Liver (tissue), 3 donors: Measurements from ENCODE around the gene DSCAM.

Source experiments
- CTCF ChIP-seq: fragments of 150-350 bp; IDR thresholded peaks from 2 replicates; pipeline ENCODE4 v1.5.1; 2017; ENCODE audit warnings: improper control_type of control experiment, low read depth, low read length; ENCODE audit not compliant: missing input control
- EGR1 ChIP-seq, 2 donors: IDR thresholded peaks; 2 replicates each; pipeline ENCODE4 v1.6.1; 2016 to 2018; ENCODE audit warnings: antibody characterized with exemption in 2 of 2, low read depth in 2 of 2
- GABPA ChIP-seq, 2 donors: IDR thresholded peaks in 1 of 2; conservative IDR thresholded peaks in 1 of 2; 2 replicates each; pipeline ENCODE4 v1.6.1; 2016; ENCODE audit warnings: antibody characterized with exemption in 2 of 2, mild to moderate bottlenecking in 1 of 2, moderate library complexity in 1 of 2
- MAX ChIP-seq: IDR thresholded peaks from 2 replicates; pipeline ENCODE4 v1.6.1; 2016; ENCODE audit warnings: antibody characterized with exemption
- RAD21 ChIP-seq, 2 donors: IDR thresholded peaks; 2 replicates each; pipeline ENCODE4 v1.6.1; 2016; ENCODE audit warnings: antibody characterized with exemption in 2 of 2, mild to moderate bottlenecking in 2 of 2
- REST ChIP-seq: IDR thresholded peaks from 2 replicates; pipeline ENCODE4 v1.6.1; 2016; ENCODE audit warnings: antibody characterized with exemption, mild to moderate bottlenecking
- SP1 ChIP-seq: IDR thresholded peaks from 2 replicates; pipeline ENCODE4 v1.6.1; 2018; ENCODE audit warnings: antibody characterized with exemption, mild to moderate bottlenecking
- YY1 ChIP-seq: IDR thresholded peaks from 2 replicates; pipeline ENCODE4 v1.6.1; 2016; ENCODE audit warnings: antibody characterized with exemption, mild to moderate bottlenecking
- donor health status: healthy.
- donor health status: healthy.

- TF ChIP-seq YY1: no peak
- no peak for TF ChIP-seq RAD21 (IDR thresholded peaks at IDR 0.05)
- TF ChIP-seq EGR1 (IDR thresholded peaks at IDR 0.05; ENCODE audit: low read depth in 2 of 2): no peak
- no peak for TF ChIP-seq CTCF
- no peak for TF ChIP-seq MAX
- TF ChIP-seq GABPA (IDR thresholded peaks at IDR 0.05 in 1 of 2, conservative IDR thresholded peaks at IDR 0.05 in 1 of 2): no peak
- no peak for TF ChIP-seq SP1
- TF ChIP-seq REST: no peak
Observed at GRCh38 chr21:40169971-40170370, 677.0 kb downstream of the DSCAM start.
